ENCODE results near the gene DZIP1. TPM values are rescaled to one million over a fixed set of nuclear protein-coding genes. Genes with fewer than 3 reads are reported as not detected.
"Not testable (repeated sequence)": the region's sequence is repeated elsewhere in the genome, so short reads cannot be mapped to it uniquely, and the experiment has no call there.

The DZIP1 gene
- total RNA-seq, 1 donor from 2014 or later = 37.6 TPM

- DNase-seq (ENCODE audit: low spot score) = no peak
These were observed 40.0 kb downstream of the DZIP1 start for GRCh38 chr13:95604556-95604915.

GRCh38 chr13:95603887-95604555 lies 40.5 kb downstream of the DZIP1 start:
- no peak for DNase-seq (ENCODE audit: low spot score)

GRCh38 chr13:95601906-95602305 lies 42.6 kb downstream of the DZIP1 start:
- no peak for DNase-seq (ENCODE audit: low spot score)

- no peak for DNase-seq (ENCODE audit: low spot score)
These were observed 43.3 kb downstream of the DZIP1 start for GRCh38 chr13:95601216-95601615.

- DNase-seq (ENCODE audit: low spot score) = no peak
These were observed 47.8 kb downstream of the DZIP1 start for GRCh38 chr13:95596701-95597100.

- no peak for DNase-seq (ENCODE audit: low spot score)
These were observed 51.0 kb downstream of the DZIP1 start for GRCh38 chr13:95593462-95593861.

GRCh38 chr13:95588721-95589120 lies 55.8 kb downstream of the DZIP1 start:
- DNase-seq (ENCODE audit: low spot score) = no peak

- no peak for DNase-seq (ENCODE audit: low spot score)
These were observed 56.4 kb downstream of the DZIP1 start for GRCh38 chr13:95588134-95588533.

- DNase-seq (ENCODE audit: low spot score) = peak; percentile 10
These were observed 58.6 kb downstream of the DZIP1 start for GRCh38 chr13:95585867-95586266.

- no peak for DNase-seq (ENCODE audit: low spot score)
These were observed 65.2 kb downstream of the DZIP1 start for GRCh38 chr13:95579303-95579702.

- no peak for DNase-seq (ENCODE audit: low spot score)
These were observed 71.3 kb downstream of the DZIP1 start for GRCh38 chr13:95573221-95573620.

- no peak for DNase-seq (ENCODE audit: low spot score)
These were observed 72.6 kb downstream of the DZIP1 start for GRCh38 chr13:95571941-95572340.

GRCh38 chr13:95570016-95570415 lies 74.5 kb downstream of the DZIP1 start:
- DNase-seq (ENCODE audit: low spot score) = no peak

GRCh38 chr13:95568131-95568530 lies 76.4 kb downstream of the DZIP1 start:
- no peak for DNase-seq (ENCODE audit: low spot score)

GRCh38 chr13:95565758-95566157 lies 78.7 kb downstream of the DZIP1 start:
- DNase-seq (ENCODE audit: low spot score) = not testable (repeated sequence)

GRCh38 chr13:95564733-95565291 lies 79.7 kb downstream of the DZIP1 start:
- peak; percentile 15 for DNase-seq (ENCODE audit: low spot score)

GRCh38 chr13:95564091-95564490 lies 80.4 kb downstream of the DZIP1 start:
- no peak for DNase-seq (ENCODE audit: low spot score)

- no peak for DNase-seq (ENCODE audit: low spot score)
These were observed 84.1 kb downstream of the DZIP1 start for GRCh38 chr13:95560387-95560786.

- DNase-seq (ENCODE audit: low spot score) = no peak
These were observed 85.4 kb downstream of the DZIP1 start for GRCh38 chr13:95559100-95559499.

GRCh38 chr13:95557013-95557412 lies 87.5 kb downstream of the DZIP1 start:
- DNase-seq (ENCODE audit: low spot score) = no peak

GRCh38 chr13:95553581-95554385 lies 90.7 kb downstream of the DZIP1 start:
- DNase-seq (ENCODE audit: low spot score) = no peak

- no peak for DNase-seq (ENCODE audit: low spot score)
These were observed 91.7 kb downstream of the DZIP1 start, which contains the start of gene CLDN10 for GRCh38 chr13:95552539-95553441. TSS of gene CLDN10 (plus strand) at chr13:95552720. CDS start at chr13:95552754, 34 bp downstream.

All from umbilical cord (tissue), 2 donors.